Fibroblast of lung (primary cell): ENCODE measurements around the gene RNLS. TPM values are rescaled to one million over a fixed set of nuclear protein-coding genes. Genes with fewer than 3 reads are reported as not detected.
"Not testable (repeated sequence)": the region's sequence is repeated elsewhere in the genome, so short reads cannot be mapped to it uniquely, and the experiment has no call there.

Source experiments
- DNase-seq, 2 donors: peaks; one replicate each; pipeline versions ENCODE4 v3.0.0 to v3.0.0-alpha.2; 2010; ENCODE audit warnings: low read depth in 2 of 2
- H2AFZ ChIP-seq: 2 replicates; pipeline ENCODE4 v1.5.1; 2012; ENCODE audit warnings: low read length, control low read depth, inconsistent platforms
- H3K27ac ChIP-seq: 2 replicates; pipeline ENCODE4 v1.5.1; 2011; ENCODE audit warnings: low read length, control low read depth; ENCODE audit not compliant: insufficient read depth
- H3K27me3 ChIP-seq: 2 replicates; pipeline ENCODE4 v1.5.1; 2011; ENCODE audit warnings: mild to moderate bottlenecking, low read length; ENCODE audit not compliant: control insufficient read depth, insufficient read depth
- H3K36me3 ChIP-seq: 2 replicates; pipeline ENCODE4 v1.5.1; 2011; ENCODE audit warnings: low read length; ENCODE audit not compliant: control insufficient read depth, insufficient read depth
- H3K4me1 ChIP-seq: 2 replicates; pipeline ENCODE4 v1.5.1; 2011; ENCODE audit warnings: low read length; ENCODE audit not compliant: control insufficient read depth, insufficient read depth; ENCODE audit errors: extremely low read depth
- H3K4me2 ChIP-seq: 2 replicates; pipeline ENCODE4 v1.5.1; 2011; ENCODE audit warnings: low read length, control low read depth; ENCODE audit not compliant: insufficient read depth; ENCODE audit errors: extremely low read depth
- H3K4me3 ChIP-seq, 4 experiments: fragments of 200-600 bp in 1 of 4; sonication (generic) in 1 of 4; replicated peaks in 1 of 4; 2 replicates each; pipeline ENCODE4 v1.5.1; 2011 to 2016; ENCODE audit warnings: low read length in 4 of 4, low read depth in 3 of 4, mild to moderate bottlenecking in 3 of 4, control low read depth in 2 of 4, inconsistent platforms in 1 of 4, mixed read lengths in 1 of 4; ENCODE audit not compliant: insufficient read depth in 1 of 4; ENCODE audit errors: control extremely low read depth in 1 of 4
- H3K79me2 ChIP-seq: 2 replicates; pipeline ENCODE4 v1.5.1; 2012; ENCODE audit warnings: mild to moderate bottlenecking, low read length, inconsistent platforms; ENCODE audit not compliant: control insufficient read depth, insufficient read depth
- H3K9ac ChIP-seq: 2 replicates; pipeline ENCODE4 v1.5.1; 2011; ENCODE audit warnings: mild to moderate bottlenecking, low read length, control low read depth; ENCODE audit not compliant: insufficient read depth
- H3K9me3 ChIP-seq: 2 replicates; pipeline ENCODE4 v1.5.1; 2012; ENCODE audit warnings: low read depth, low read length; ENCODE audit not compliant: control insufficient read depth, insufficient read depth
- H4K20me1 ChIP-seq: 2 replicates; pipeline ENCODE4 v1.5.1; 2011; ENCODE audit warnings: low read length; ENCODE audit not compliant: control insufficient read depth, insufficient read depth; ENCODE audit errors: extremely low read depth
- EZH2 ChIP-seq: IDR thresholded peaks from 2 replicates; pipeline ENCODE4 v1.5.1; 2012; ENCODE audit warnings: low read length, control low read depth, mild to moderate bottlenecking; ENCODE audit errors: missing control alignments
- polyA plus RNA-seq, 2 donors: library from polyadenylated mRNA; depleted of rRNA in 1 of 2; stranded (reverse) in 1 of 2; unstranded in 1 of 2; fragments of >200 nt; gene quantifications; 2 replicates each; pipeline ENCODE4 v1.2.1, GENCODE V29; 2011 to 2012; ENCODE audit warnings: missing spikeins in 1 of 2
- total RNA-seq: library from RNA; depleted of rRNA; stranded (reverse); fragments of >200 nt; gene quantifications from 2 replicates; pipeline ENCODE4 v1.2.1, GENCODE V29; 2014
- TF ChIP-seq, protein P1 (sequence below), 2 donors: IDR thresholded peaks in 1 of 2; conservative IDR thresholded peaks in 1 of 2; 1 replicate in 1 of 2; 2 replicates in 1 of 2; pipeline ENCODE4 v1.5.1; 2011 to 2012; ENCODE audit warnings: low read length in 2 of 2, control low read depth in 1 of 2, inconsistent platforms in 1 of 2, low read depth in 1 of 2, mild to moderate bottlenecking in 1 of 2

Gene RNLS
- total and polyA plus RNA-seq, 2 donors (not counting 1 experiment from before 2014, with no cell fraction given) = 16.5 to 18.4 TPM

DNA sequence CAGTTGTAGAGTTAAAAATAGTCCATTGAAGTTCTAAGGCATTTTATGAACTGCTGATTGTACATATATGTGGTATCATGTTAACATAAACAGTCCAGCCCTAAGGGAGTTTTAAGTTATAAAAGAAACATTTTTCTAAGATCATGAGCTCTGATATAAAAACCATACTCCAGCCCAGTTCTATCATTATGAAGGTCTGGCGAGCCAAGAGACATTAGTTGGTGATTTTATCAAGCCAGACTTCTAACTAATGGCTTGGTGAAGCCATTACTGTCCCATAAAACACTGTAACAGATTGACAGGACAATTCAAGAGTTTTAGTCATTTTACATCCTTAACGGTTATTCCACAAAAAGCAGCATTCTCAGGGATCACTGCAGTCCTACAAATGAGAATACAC, 221.6 kb downstream of the RNLS start:
- Histone ChIP-seq H3K4me2 (no peak overlapping the region), H3K27ac (no peak overlapping the region), H3K4me1 (no peaks in the 10 kb centered on the region), H3K36me3 (no peaks in the 10 kb centered on the region), H3K9ac (no peak overlapping the region), H3K4me3 (no peak overlapping the region), H4K20me1 (no peaks in the 10 kb centered on the region), H2AFZ (no peak overlapping the region), H3K9me3 (no peaks in the 10 kb centered on the region), H3K27me3 (no peaks in the 10 kb centered on the region), H3K79me2 (no peaks in the 10 kb centered on the region)
- TF ChIP-seq, protein P1, sequence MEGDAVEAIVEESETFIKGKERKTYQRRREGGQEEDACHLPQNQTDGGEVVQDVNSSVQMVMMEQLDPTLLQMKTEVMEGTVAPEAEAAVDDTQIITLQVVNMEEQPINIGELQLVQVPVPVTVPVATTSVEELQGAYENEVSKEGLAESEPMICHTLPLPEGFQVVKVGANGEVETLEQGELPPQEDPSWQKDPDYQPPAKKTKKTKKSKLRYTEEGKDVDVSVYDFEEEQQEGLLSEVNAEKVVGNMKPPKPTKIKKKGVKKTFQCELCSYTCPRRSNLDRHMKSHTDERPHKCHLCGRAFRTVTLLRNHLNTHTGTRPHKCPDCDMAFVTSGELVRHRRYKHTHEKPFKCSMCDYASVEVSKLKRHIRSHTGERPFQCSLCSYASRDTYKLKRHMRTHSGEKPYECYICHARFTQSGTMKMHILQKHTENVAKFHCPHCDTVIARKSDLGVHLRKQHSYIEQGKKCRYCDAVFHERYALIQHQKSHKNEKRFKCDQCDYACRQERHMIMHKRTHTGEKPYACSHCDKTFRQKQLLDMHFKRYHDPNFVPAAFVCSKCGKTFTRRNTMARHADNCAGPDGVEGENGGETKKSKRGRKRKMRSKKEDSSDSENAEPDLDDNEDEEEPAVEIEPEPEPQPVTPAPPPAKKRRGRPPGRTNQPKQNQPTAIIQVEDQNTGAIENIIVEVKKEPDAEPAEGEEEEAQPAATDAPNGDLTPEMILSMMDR (conservative IDR thresholded peaks at IDR 0.05 in 1 of 2, IDR thresholded peaks at IDR 0.05 in 1 of 2; ENCODE audit: low read depth in 1 of 2, low read length in 2 of 2) = no peak
- TF ChIP-seq EZH2 = no peak
- peak in 1 of 2 donors; percentile 46 for DNase-seq

DNA sequence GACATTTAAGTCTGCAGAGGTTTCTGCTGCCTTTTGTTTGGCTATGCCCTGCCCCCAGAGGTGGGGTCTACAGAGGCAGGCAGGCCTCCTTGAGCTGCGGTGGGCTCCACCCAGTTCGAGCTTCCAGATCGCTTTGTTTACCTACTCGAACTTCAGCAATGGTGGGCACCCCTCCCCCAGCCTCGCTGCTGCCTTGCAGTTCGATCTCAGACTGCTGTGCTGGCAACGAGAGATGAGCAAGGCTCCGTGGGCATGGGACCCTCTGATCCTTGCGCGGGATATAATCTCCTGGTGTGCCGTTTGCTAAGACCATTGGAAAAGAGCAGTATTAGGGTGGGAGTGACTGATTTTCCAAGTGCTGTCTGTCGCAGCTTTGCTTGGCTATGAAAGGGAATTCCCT, 227.4 kb downstream of the RNLS start:
- H3K36me3 ChIP-seq, H3K79me2 ChIP-seq, H3K9ac ChIP-seq, H3K4me3 ChIP-seq, H3K27me3 ChIP-seq, H3K27ac ChIP-seq, DNase-seq, H3K9me3 ChIP-seq, H3K4me1 ChIP-seq, H4K20me1 ChIP-seq, H3K4me2 ChIP-seq, H2AFZ ChIP-seq: not testable (repeated sequence)

DNA sequence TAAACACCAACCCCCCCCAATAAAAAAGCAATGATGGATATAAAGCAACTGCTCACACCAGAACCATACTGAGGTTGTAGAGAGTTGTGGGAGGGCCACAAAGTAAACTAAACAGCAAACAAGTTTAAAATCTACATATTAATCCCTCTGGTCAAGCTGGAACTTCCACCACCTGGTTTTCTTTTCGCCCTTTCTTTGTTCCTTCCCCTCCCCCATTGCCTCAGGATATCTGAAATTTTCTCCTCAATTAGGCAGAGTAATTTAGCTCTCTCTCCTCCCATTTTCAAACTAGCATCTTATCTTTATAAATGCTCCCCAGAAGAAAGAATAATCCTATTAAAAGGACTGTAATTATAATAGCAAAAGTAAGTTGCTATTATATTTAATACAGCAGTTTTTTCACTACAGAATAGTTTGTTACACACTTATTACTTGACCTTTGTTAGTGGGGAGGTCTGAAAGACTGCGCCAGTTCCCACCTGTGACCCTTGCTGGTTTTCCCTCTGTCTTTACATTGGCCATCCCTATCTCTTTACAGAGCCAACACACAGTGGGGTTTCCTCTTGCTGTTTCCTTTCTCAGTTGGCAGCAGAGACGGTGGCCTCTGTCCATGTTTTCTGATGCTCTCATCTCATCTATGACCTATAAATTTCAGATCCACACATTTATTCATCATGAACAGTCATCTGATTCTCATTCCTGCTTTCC, 235.4 kb downstream of the RNLS start:
- no peaks in the 10 kb centered on the region for H3K4me1 ChIP-seq
- H2AFZ ChIP-seq = no peak overlapping the region
- no peak overlapping the region for H3K9ac ChIP-seq
- no peaks in the 10 kb centered on the region for H3K9me3 ChIP-seq
- H3K27me3 ChIP-seq = no peaks in the 10 kb centered on the region
- no peak overlapping the region for H3K4me2 ChIP-seq
- DNase-seq = no peak
- H3K79me2 ChIP-seq = no peaks in the 10 kb centered on the region
- H3K4me3 ChIP-seq = no peak overlapping the region
- H4K20me1 ChIP-seq = no peaks in the 10 kb centered on the region
- H3K36me3 ChIP-seq = no peaks in the 10 kb centered on the region
- TF ChIP-seq, protein P1 (conservative IDR thresholded peaks at IDR 0.05 in 1 of 2, IDR thresholded peaks at IDR 0.05 in 1 of 2; ENCODE audit: low read depth in 1 of 2, low read length in 2 of 2) = no peak
- TF ChIP-seq EZH2 = no peak
- no peak overlapping the region for H3K27ac ChIP-seq
